ENCODE measurements around the gene ASB12.
"Not testable (repeated sequence)": the region's sequence is repeated elsewhere in the genome, so short reads cannot be mapped to it uniquely, and the experiment has no call there.

Gene ASB12, protein sequence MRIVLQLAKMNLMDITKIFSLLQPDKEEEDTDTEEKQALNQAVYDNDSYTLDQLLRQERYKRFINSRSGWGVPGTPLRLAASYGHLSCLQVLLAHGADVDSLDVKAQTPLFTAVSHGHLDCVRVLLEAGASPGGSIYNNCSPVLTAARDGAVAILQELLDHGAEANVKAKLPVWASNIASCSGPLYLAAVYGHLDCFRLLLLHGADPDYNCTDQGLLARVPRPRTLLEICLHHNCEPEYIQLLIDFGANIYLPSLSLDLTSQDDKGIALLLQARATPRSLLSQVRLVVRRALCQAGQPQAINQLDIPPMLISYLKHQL

DNA sequence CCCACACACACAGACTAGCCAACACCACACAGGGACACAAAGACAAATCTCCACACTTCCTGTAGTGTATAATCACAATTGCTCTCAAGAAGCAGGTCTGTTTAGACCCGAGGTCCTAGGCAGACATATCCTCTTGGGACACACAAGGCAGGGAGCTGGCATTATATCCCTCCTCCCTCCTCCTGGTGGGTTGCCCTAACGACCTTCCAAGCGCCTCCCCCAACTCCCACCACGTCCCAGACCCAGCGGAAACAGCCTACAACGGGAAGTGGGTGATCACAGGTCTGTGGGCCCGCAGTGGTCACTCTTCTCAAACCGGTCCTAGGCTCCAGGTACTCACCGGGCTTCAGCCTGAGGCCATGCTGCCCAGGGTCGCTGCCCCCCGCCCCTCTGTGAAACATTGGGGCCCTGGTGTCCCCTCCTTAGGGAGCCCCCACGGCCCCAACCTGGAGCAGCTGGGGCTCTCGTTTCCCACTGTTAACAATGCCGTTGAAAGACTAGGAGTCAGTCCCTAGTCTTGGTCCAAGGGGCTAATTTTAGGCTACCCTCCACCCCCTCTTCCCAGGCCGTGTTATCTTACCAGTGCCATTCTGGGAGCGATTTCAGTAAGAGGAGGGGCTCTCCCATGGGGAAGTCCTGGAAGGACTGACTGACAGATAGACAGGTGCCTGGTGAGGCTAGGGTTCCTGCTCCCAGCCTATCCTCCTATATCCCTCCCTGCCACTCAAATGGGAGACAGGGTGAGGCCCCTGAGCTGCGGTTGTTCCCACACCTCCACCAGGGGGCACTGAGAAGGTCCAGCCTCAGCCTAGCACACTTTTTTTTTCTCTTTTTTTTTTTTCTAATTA lies at the start of gene ASB12:
ASB12 (minus strand) TSS at position 485 of the 848 bp plus-strand sequence. CDS start 4,957 bp downstream, outside the sequence.
- no peak for DNase-seq

DNA sequence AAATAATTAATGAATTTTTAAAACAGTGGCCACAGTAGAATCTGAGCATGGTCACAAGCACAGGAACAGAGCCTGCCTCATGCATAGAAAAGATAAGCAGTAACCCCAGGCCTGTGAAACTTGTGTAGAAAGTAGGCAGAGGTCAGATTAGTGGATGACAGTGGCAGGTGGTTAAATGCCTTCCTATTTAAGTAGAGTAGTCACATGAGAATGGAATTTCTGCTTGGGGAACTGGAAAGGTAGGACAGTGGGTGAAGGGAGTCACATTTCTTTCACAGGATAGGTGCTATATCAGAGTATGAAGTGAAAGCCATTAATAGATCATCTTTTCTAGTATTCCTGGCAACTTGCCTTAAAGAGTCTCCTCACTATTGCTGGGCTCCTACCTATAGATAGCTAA lies 34.9 kb upstream of the ASB12 start:
- DNase-seq: no peak

DNA sequence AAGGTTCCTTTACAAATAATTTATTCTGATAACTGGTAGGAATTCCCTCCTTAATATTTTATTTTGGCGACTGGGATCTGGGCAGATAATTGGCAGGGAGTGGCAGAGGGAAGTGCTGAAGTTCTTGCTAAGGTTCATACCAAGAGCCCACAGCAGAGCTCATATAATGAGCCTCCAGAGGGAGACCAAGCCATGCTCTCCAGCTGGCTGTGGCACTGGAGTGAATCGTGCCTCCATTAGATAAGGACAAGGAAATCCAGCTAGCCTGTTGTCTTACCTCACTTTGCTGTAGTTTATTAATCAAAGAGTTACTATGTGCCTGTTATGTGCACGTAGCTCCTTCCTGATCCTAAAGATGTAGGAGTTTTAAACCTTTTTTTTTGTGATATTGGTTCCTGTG lies 1.3 kb downstream of the ASB12 start:
- no peak for DNase-seq

DNA sequence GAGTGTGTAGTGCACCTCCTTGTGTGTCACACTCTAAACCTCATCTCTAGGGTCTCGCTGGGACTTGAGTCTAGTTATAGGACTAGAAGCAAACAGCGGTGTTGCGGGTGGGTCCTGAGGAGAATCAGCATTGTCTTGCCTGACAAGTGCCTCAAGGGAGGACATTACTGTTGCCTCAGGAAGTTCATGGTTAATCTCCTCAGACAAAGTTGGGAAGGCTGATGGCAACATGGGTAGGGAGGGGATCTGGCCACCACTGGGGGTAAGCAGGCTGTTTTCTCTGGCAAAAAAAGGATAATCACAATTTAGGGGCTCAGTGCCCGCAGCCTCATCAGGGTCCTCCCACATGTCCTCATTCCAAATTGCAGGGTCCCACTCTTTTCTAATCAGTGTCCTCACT lies 12.4 kb downstream of the ASB12 start:
- no peak for DNase-seq

DNA sequence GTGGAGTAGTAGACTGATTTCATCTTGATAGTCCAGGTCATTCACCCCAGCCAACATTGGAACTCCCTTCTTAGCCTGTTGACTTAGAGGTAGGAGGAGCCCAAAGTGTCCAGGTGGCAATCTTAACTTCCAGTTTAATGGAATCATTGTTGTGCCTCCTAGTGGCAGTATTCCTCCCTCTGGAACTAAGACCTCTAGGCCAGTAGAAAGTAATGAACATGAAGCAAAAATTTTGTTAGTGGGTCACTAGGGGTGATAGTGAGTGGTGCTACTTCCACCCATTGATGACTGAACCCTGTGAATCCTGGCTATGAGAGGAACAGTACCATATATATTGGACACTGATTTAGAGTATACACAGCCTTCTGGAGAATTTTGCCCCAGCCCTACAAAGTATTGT lies 16.4 kb downstream of the ASB12 start:
- DNase-seq: not testable (repeated sequence)

DNA sequence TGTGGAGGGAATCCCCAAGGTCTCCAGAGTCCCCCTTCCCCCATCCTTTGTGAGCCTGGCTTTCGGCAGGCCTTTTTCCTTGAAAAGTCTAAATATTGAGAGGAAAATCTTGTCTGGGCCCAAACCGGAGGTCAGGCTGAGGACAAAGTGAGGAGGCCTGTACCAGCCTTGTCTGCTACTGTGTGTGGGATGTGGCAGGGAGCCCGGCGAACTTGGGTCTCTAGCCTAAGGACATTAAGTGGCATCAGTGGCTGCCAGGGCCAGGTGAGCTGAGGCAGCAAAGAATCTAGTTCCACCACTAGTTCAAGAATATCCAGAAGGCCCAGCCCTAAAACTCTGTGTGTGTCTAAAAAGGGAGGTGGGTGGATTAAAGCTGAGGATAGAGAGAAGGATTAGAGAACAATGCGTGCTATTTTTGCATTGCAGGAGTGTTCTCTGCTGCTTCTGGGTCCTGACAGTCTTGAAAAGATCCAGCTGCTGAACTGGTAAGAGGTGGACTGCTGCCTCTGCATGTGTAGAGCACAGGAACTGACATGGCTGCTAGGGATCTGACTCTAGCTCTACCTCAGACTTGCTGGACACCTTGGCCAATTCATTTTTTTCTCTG lies 23.7 kb downstream of the ASB12 start:
- DNase-seq: no peak

DNA sequence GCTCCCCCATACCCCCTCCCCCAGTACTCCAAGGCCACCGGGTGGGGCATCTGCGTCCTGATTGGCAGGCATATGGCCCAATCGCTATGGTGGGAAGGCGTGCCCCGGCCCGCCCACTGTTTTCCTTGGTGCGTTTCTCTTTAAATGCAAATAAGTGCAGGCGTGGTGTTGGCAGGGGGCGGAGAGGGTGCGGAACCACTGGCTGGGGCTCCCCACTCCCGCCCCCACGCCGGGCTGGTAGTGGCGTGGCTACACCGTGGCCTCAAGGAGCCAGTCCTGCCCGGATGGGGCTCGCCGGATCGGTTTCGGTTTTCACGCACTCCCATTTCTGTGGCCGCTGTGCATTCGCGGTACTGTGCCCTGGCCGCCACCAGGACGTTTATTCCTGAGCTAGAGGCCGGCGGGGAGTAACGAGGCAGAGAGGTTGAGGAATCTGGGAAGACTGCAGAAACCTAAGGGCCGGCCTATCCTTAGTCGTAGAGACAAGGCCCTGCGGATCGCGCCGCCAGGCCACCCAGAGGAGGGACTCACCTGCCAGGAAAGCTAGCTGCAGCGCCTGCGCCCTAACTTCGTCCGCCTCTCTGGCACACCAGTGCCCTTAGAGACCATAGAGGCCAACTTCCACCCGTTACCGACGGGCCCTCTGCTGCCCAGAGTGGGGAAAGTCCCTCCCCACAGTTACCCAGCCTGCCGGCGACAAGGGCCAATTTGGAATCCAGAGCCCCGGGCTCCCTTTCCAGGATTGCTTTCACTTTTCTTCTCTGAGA lies 24.5 kb downstream of the ASB12 start:
- DNase-seq: peak; percentile 82

DNA sequence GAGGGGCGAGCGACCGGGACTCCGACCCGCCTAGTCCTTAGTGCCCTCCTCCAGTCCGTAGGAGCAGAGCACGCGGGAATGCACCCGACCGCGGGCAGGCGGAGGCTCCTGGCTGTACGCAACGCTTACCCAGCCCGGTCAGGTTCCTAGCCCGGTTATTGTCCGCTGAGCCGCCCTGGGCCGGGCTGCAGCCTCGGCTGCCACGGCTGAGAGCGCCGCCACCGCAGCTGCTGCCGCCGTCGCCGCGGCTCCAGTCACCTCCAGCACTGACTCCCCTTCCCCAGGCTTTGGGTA lies 25.0 kb downstream of the ASB12 start, which contains the start of gene AMER1:
AMER1 (minus strand) TSS at position 268 of the 294 bp plus-strand sequence. CDS start 12,422 bp downstream, outside the sequence.
- DNase-seq: peak; percentile 55

DNA sequence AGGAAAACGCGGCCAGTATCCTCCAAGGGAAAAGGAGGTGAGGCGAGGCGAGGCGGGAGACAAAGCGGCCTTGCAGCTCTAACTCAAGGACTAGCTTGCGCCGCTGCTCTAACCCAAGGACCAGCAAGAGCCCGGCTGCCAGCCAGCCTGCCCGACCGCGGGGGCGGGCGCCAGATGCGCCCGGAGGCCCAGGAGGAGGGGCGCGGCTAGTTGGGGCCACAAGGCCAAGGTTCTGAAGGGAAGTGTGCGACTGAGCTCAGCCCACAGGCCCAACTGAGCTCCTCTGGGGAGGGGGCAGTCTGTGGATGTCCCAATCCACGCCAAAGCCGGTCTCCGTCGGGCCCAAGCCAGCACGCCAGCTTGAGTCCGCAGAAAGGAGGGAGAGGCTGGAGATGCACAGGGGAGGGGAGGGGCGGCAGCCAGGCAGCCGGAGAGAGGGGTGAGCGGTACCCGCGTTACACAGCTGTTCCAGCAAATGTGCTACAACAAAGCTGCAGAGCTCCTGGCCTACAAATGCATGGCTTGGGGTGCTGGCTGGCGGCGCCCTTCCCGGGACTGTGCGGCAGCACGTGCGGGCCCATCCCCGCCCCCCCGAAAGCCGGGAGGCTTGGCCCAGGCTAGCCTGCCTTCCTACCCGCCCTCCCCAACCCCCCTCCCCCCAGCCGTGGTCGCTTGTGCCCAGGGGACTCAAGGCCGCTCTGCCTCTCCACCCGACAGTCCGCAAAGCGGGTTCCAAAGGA lies 25.5 kb downstream of the ASB12 start:
- no peak for DNase-seq

DNA sequence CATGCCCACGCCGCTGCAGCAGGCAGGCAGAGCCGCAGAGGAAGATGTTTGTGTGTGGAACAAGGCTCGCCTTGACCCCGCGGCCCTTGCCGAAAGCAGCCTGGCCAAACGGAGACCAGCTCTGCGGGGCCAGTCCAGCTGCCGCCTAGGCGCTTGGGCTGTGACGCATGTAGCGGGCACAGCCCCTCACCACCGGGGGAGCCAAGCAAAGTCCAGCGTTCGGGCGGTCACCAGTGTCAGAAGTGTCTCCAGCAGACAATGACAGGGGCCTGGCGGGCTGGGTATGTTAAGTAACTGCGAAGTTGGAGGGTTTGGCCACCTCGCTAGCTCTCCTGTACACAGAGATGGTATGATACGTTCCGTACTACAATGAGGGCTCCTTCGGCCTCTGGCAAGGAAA lies 26.2 kb downstream of the ASB12 start:
- no peak for DNase-seq

DNA sequence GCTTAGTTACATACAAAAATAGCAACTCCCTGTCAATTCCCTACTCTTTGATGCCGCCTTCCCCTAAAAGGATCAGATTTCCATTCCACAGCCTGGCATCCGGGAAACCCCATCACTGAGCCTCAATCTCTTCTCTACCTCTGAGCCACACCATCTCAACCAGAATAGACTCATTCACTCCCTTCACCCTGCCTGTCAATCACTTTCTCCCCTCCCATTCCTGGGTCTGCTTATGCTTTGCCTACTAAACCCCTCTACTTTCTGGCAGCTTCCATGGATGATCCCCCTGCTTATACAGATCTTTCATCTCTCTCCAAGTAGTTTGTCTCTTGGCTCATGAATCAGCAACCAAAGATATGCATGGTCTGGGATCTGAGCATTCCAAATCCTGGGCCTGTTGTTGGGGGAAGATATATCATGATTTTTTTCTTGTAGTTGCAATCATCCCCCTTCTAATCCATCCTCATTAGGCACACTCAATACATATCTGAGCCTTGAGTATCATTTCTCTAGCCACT lies 27.5 kb downstream of the ASB12 start:
- DNase-seq: no peak

DNA sequence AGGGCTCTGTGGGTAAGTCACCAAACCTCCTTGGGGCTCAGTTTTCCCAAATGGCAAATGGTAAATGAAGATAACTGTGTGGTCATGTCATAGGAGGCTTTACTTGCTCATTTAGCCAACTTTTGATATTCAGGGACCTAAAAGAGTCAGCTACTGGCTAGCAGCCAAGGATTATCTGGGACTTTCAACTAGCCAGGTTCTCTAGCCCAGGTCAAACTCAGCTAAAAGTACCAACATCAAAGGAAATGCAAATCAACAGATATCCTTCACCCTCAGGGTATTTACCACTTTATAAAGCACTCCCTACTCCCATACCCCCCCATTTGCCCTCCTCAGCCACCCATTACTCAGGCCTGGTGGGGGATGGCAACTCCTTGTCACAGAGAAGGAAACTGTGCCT lies 32.4 kb downstream of the ASB12 start:
- DNase-seq: no peak

DNA sequence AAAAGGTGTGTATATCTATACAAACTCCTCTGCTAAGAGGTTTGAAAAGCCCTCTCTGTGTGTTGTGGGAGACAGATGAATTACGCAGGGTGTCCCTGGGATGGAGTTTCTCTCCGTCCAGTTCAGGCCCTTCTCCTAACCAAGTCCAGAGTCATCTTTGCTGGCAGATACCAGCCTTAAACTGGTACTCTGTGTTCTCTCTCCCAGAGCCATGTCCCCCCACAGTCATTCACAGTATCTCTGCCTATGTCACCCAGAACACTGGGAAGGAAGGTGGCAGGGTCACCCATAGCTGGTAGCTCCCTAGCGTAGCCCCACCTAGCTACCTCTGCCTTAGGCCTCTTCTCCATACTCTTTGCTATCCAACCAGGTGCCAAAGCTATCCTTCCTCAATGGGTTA lies 33.8 kb downstream of the ASB12 start:
- no peak for DNase-seq

DNA sequence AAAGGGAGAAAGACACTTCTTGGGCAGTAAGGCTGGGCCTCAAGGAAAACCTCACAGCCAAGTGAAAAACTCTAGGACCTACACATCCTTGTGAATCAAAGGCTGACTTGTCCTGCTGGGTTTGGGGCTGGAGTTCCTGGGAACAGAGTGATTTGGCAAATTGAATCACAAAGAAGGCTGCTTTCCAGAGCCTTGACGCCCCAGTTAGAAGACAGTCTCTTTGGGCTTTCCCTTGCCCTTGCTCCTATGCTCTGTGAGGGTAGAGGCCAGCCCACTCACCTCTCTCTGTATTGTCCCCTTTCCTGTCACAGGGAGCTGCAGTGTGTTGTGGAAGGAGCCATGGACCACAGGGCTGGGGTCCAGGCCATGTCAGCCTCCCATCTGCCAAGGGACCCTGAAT lies 34.5 kb downstream of the ASB12 start:
- no peak for DNase-seq

DNA sequence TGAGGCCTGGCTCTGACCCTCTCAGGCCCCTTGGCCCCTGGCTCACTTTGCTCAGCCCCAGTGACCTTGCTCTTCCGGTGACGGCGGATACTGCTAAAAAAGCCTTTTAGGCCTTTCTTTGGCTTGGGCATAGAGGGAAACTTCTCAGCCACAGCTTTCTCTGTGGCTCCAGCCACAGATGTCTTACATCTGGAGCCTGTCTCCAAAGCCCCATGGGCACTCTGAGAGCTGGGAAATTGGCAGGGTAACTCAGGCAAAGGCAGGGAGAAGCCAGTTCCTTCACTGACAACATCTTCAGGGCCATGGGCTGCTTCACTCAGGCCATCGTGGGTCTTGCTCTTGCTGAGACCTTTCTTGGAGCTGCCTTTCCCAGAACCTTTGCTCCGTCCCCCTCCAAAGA lies 37.7 kb downstream of the ASB12 start:
- DNase-seq: no peak

DNA sequence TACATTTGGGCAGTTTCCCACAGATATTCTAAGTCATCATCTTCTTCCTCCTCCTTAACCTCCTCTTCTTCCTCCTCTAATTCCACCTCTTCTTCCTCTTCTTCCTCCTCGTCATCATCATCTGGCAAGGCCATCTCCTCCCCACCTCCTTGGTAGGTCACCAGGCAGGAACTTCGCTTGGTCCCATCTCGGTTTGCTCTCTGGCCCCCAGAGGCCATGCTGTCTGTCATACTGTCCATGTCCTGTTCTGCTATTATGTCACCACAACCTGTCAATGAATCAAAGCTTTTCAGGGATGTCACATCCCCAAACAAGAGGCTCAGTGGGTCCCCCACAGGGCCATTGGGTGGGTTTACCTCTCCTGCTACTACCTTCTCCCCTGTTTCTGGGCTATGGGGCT lies 38.4 kb downstream of the ASB12 start:
- no peak for DNase-seq

DNA sequence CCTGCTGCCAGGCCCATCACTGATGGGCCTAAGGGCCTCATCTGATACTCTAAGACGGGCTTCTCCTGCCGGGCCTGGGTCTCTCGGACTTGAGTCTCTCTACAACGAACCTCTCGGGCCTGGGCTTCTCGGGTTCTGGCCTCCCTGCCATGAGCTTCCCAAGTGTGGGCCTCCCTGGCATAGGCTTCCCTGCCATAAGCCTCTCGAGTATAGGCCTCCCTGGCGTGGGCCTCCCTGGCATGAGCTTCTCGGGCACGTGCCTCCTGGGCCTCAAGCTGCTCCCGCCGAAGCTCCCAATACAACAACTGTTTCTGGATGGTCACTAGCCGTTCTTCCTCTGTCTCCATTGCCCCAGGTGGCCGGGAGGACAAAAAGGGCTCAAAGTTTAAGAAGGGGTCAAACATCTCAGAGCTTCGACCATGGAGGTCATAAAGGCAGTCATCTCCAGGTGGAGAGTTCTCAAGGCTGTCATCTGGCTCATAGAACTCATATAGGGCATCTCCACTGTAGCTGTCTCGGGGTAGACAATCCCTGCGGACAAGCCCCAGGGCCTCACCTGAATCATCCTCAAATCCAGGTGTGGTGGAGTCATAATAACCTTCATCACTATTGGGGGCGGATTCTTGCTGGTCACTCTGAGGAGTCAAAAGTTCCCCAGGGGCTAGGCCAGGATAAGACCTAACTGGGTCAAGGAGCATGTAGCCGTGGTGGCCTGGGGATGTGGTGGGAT lies 39.0 kb downstream of the ASB12 start:
- DNase-seq: no peak

DNA sequence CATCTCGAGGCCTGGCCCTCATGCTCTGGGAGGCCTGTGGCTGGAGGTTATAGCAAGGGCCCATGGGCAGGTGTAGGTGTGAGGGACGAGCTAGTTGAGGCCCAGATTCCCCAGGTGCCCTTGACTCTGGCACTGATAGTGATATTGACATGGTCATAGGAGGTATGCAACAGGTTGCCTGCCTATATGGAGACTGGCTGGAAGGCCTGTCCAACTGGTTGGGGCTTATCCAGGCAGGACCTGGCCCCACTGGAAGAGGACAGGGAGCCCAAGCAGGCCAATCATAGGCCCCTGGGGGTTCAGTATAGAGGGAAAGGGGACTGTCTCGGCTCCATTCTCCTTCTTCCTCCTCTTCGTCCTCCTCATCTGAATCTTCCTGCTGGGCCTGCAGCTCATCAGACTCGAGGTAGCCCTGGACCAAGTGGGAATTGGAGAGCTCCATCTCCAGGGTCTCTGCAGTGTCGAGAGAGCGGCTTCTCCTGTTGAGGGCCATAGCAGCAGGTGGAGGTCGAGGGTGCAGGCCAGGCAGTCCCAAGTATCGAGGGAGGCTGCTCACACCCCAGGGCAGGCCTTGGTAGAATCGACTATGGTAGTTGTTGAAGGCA lies 40.2 kb downstream of the ASB12 start:
- DNase-seq: no peak

DNA sequence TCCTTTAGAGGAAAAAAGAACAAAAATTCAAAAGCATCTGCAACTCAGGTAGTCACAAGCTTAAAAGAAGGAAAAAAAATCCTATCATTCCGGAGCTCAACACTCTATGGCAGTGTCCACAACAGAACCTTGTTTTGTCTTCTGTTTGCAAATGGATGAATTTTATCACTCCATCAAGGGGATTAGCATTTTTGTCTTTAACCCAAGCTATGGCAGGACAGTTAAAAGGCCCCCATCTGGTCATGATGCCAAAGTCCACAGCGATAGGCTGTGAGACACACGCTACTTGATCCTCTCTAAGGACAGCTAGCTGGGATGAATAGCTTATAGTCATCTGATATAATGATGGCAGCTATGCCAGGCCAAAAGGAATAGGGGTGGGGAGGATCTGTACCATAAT lies 41.5 kb downstream of the ASB12 start:
- DNase-seq: no peak

DNA sequence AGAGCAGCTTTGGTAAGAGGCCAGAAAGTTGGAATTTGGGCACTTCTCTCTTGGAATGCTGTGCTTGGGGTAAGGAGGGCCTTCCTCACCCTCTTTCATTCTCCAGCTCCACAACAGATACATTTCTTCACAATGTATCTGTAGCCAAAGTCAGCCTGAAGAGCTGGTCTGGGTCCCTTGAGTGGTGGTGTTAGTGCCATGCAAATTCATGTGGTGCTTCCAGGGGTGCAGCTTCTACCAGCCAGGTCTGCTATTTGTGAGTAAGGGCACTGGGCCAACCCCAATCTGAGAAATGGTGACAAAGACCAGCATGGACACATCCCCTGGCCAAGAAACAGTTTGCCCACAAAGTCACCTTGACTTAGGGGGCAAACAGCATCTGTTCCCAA lies 42.7 kb downstream of the ASB12 start:
- no peak for DNase-seq
